VCaP (cell line): ENCODE measurements around the gene TSKU.

ENCODE experiments used
- H3K27ac ChIP-seq: fragments of 450-650 bp; 2 replicates; pipeline ENCODE4 v1.5.1; 2017
- CTCF ChIP-seq: fragments of 450-650 bp; conservative IDR thresholded peaks from 2 replicates; pipeline ENCODE4 v1.5.1; 2017; ENCODE audit warnings: mild to moderate bottlenecking, moderate library complexity

TSKU gene

GRCh38 chr11:76738618-76739240 lies 44.4 kb upstream of the TSKU start:
- no peak for TF ChIP-seq CTCF
- H3K27ac ChIP-seq = no peak overlapping the region

GRCh38 chr11:76739798-76740197 lies 43.4 kb upstream of the TSKU start:
- no peak for TF ChIP-seq CTCF

GRCh38 chr11:76740772-76741171 lies 42.4 kb upstream of the TSKU start:
- no peak overlapping the region for H3K27ac ChIP-seq
- TF ChIP-seq CTCF = no peak

More at GRCh38 chr11:76739798-76740197, 43.4 kb upstream of the TSKU start:
- H3K27ac ChIP-seq = no peak overlapping the region

- H3K27ac ChIP-seq = no peak overlapping the region
- TF ChIP-seq CTCF = no peak
These were observed 40.3 kb upstream of the TSKU start for GRCh38 chr11:76742902-76743301.

GRCh38 chr11:76744186-76745043 lies 38.7 kb upstream of the TSKU start:
- no peak for TF ChIP-seq CTCF
- H3K27ac ChIP-seq = no peak overlapping the region

GRCh38 chr11:76745044-76745376 lies 38.1 kb upstream of the TSKU start:
- no peak overlapping the region for H3K27ac ChIP-seq
- TF ChIP-seq CTCF = no peak

GRCh38 chr11:76745561-76746207 lies 37.5 kb upstream of the TSKU start:
- no peak overlapping the region for H3K27ac ChIP-seq
- no peak for TF ChIP-seq CTCF
